ENCODE data around the gene KLC1. TPM values are rescaled to one million over a fixed set of nuclear protein-coding genes. Genes with fewer than 3 reads are reported as not detected.
"Not testable (repeated sequence)": the region's sequence is repeated elsewhere in the genome, so short reads cannot be mapped to it uniquely, and the experiment has no call there.

Gene KLC1
- total RNA-seq, 4 donors from 2014 or later: 195 to 421 (median 214) TPM

GRCh38 chr14:103650213-103650612 is 21.2 kb downstream of the KLC1 start:
- WGBS: 53% methylated on average over 4 of the region's 4 CpGs
- Histone ChIP-seq H3K36me3 (peaks cover 13% of the 10 kb centered on the region), H3K27ac (no peak overlapping the region), H3K4me1 (peaks cover 28% of the 10 kb centered on the region), H3K4me3 (no peak overlapping the region), H3K27me3 (no peaks in the 10 kb centered on the region), H3K9me3 (no peaks in the 10 kb centered on the region)
- no peak for TF ChIP-seq EP300 (IDR thresholded peaks at IDR 0.05)
- TF ChIP-seq CTCF (IDR thresholded peaks at IDR 0.05): no peak
- no peak for TF ChIP-seq POLR2A (IDR thresholded peaks at IDR 0.05)
- TF ChIP-seq POLR2AphosphoS5 (IDR thresholded peaks at IDR 0.05): no peak
- DNase-seq (ENCODE audit: low spot score in 2 of 2): no peak

GRCh38 chr14:103651585-103651984 is 22.6 kb downstream of the KLC1 start:
- Histone ChIP-seq H3K27me3 (no peaks in the 10 kb centered on the region), H3K4me3 (no peak overlapping the region), H3K9me3 (no peaks in the 10 kb centered on the region), H3K27ac (no peak overlapping the region), H3K36me3 (peaks cover 26% of the 10 kb centered on the region), H3K4me1 (peaks cover 32% of the 10 kb centered on the region)
- WGBS: 88% methylated on average over 5 of the region's 7 CpGs
- TF ChIP-seq EP300 (IDR thresholded peaks at IDR 0.05) (no peak), CTCF (IDR thresholded peaks at IDR 0.05) (no peak), POLR2AphosphoS5 (IDR thresholded peaks at IDR 0.05) (no peak), POLR2A (IDR thresholded peaks at IDR 0.05) (no peak)
- DNase-seq (ENCODE audit: low spot score in 2 of 2): no peak

- Histone ChIP-seq H3K27ac (no peak overlapping the region), H3K9me3 (no peaks in the 10 kb centered on the region), H3K27me3 (no peaks in the 10 kb centered on the region), H3K4me3 (no peak overlapping the region), H3K4me1 (peaks cover 36% of the 10 kb centered on the region), H3K36me3 (peaks cover 38% of the 10 kb centered on the region)
- 83% methylated on average over 3 of the region's 3 CpGs for WGBS
- TF ChIP-seq EP300 (IDR thresholded peaks at IDR 0.05): no peak
- no peak for TF ChIP-seq POLR2AphosphoS5 (IDR thresholded peaks at IDR 0.05)
- no peak for TF ChIP-seq POLR2A (IDR thresholded peaks at IDR 0.05)
- no peak for TF ChIP-seq CTCF (IDR thresholded peaks at IDR 0.05)
- DNase-seq (ENCODE audit: low spot score in 2 of 2): no peak
Measured at GRCh38 chr14:103652806-103653205, 23.8 kb downstream of the KLC1 start.

- WGBS: 54% methylated on average over 10 of the region's 10 CpGs
- H3K4me3 ChIP-seq; H3K27me3 ChIP-seq; H3K27ac ChIP-seq; H3K9me3 ChIP-seq; DNase-seq (ENCODE audit: low spot score in 2 of 2): not testable (repeated sequence)
- Histone ChIP-seq H3K4me1 (peaks cover 37% of the 10 kb centered on the region), H3K36me3 (peaks cover 43% of the 10 kb centered on the region)
Measured at GRCh38 chr14:103653336-103653735, 24.3 kb downstream of the KLC1 start.

GRCh38 chr14:103653805-103654204 is 24.8 kb downstream of the KLC1 start:
- 70% methylated on average over 4 of the region's 4 CpGs for WGBS
- peaks cover 37% of the 10 kb centered on the region for H3K4me1 ChIP-seq
- peaks cover 47% of the 10 kb centered on the region for H3K36me3 ChIP-seq

More at GRCh38 chr14:103653805-103654204, 24.8 kb downstream of the KLC1 start:
- no peak overlapping the region for H3K4me3 ChIP-seq
- H3K27me3 ChIP-seq: no peaks in the 10 kb centered on the region
- no peak for DNase-seq (ENCODE audit: low spot score in 2 of 2)
- no peak overlapping the region for H3K27ac ChIP-seq
- no peak for TF ChIP-seq CTCF (IDR thresholded peaks at IDR 0.05)
- no peak for TF ChIP-seq POLR2A (IDR thresholded peaks at IDR 0.05)
- TF ChIP-seq EP300 (IDR thresholded peaks at IDR 0.05): no peak
- no peak for TF ChIP-seq POLR2AphosphoS5 (IDR thresholded peaks at IDR 0.05)
- H3K9me3 ChIP-seq: no peaks in the 10 kb centered on the region
